ENCODE results near the gene TBC1D3G.
"Not testable (repeated sequence)": the region's sequence is repeated elsewhere in the genome, so short reads cannot be mapped to it uniquely, and the experiment has no call there.

Gene TBC1D3G

GRCh38 chr17:36323584-36323983 lies at the start of gene TBC1D3G:
Gene TBC1D3G, plus strand, starts transcription at chr17:36323884. Its CDS starts 1,528 bp downstream, at chr17:36325412.
- not testable (repeated sequence) for DNase-seq

GRCh38 chr17:36283256-36283655 lies 40.4 kb upstream of the TBC1D3G start:
- DNase-seq = not testable (repeated sequence)

GRCh38 chr17:36284219-36284618 lies 39.5 kb upstream of the TBC1D3G start:
- not testable (repeated sequence) for DNase-seq

GRCh38 chr17:36289965-36290612 lies 33.6 kb upstream of the TBC1D3G start:
- not testable (repeated sequence) for DNase-seq

GRCh38 chr17:36295161-36295560 lies 28.5 kb upstream of the TBC1D3G start:
- not testable (repeated sequence) for DNase-seq

GRCh38 chr17:36315736-36316135 lies 7.9 kb upstream of the TBC1D3G start:
- DNase-seq = not testable (repeated sequence)

GRCh38 chr17:36362496-36362895 lies 38.8 kb downstream of the TBC1D3G start:
- DNase-seq = not testable (repeated sequence)

- not testable (repeated sequence) for DNase-seq
Observed at GRCh38 chr17:36375938-36376337, 52.3 kb downstream of the TBC1D3G start.
